ENCODE measurements around the gene TMEM63B. TPM values are rescaled to one million over a fixed set of nuclear protein-coding genes. Genes with fewer than 3 reads are reported as not detected.

Gene TMEM63B
- total RNA-seq, 1 experiment from 2014 or later: 12.7 TPM

DNA sequence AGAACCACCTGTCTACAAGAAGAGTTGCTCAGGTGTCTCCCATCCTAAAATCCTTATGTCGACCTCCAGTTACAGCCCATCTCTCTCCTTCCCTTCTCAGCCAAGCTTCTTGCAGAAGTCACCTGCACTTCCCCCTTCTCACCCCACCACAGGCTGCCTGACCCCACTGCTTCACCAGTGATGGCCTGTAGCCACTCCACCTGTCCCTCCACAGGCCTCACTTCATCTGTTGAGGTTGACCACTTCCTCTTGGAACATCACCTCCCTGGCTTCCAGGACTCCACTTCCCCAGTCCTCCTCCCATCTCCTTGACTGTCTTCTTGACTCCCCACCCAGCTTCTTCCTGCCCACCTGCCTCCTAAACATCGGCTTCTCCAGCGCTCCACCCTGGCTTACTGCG, 25.5 kb upstream of the TMEM63B start:
- no peak overlapping the region for H3K4me3 ChIP-seq

DNA sequence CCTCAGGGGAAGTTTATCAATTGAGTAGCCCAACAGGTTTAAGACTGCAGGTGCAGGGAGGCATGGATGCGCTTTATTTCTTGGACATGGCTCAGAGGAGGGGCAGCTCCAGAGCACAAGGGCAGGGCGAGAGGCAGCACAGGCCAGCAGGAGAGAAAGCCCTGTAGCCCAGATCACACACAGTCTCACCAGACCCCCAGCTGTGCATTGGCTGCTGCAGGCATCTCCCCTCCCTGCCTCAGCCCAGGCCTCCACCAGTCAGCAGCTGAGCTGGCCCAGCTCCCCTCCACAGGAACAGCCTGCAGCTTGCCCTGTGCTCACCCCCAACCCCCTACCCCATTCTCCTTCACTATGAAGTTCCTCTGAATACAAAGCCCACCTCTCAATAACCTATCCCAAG, 24.8 kb upstream of the TMEM63B start:
- peaks cover 45% of the 10 kb centered on the region for H3K36me3 ChIP-seq
- H3K9me3 ChIP-seq (replicated peaks): no peaks in the 10 kb centered on the region
- H3K27me3 ChIP-seq (replicated peaks): no peaks in the 10 kb centered on the region
- H3K4me3 ChIP-seq: no peak overlapping the region
- no peaks in the 10 kb centered on the region for H3K4me1 ChIP-seq (replicated peaks)
- H3K27ac ChIP-seq: no peak overlapping the region
- no peak for DNase-seq (ENCODE audit: low read depth in 1 of 2, low spot score in 2 of 2)

More for the DNA sequence above, 25.5 kb upstream of the TMEM63B start:
- Histone ChIP-seq H3K9me3 (replicated peaks) (no peaks in the 10 kb centered on the region), H3K4me1 (replicated peaks) (no peaks in the 10 kb centered on the region), H3K27me3 (replicated peaks) (no peaks in the 10 kb centered on the region), H3K27ac (no peak overlapping the region), H3K36me3 (peaks cover 38% of the 10 kb centered on the region)
- no peak for DNase-seq (ENCODE audit: low read depth in 1 of 2, low spot score in 2 of 2)

DNA sequence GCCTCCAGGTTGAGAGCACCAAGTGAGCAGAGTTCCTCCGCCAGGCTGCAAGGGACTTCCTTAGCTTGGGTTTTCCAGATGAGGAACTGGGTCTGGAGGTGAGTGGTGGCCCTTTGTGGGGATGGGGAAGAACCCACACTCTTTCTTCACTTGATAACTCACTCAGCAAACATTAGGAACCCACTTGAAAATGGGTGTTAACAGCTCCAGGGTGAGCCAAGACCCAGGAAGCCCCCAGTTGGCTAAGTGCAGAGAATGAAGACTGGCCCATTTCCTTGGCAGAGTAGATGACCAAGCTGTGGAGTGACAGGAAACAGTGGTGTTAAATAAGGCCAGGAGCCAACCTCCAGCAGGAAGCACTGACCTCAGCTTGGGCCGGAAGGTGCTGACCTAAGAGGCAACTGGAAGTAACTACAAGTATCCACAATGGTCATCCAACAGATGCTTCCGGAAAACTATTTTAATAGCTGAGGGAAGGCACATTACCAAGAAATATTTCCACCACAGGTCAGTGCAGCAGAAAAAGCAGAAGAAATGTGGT, 22.8 kb upstream of the TMEM63B start:
- no peaks in the 10 kb centered on the region for H3K9me3 ChIP-seq (replicated peaks)
- no peak for DNase-seq (ENCODE audit: low read depth in 1 of 2, low spot score in 2 of 2)

DNA sequence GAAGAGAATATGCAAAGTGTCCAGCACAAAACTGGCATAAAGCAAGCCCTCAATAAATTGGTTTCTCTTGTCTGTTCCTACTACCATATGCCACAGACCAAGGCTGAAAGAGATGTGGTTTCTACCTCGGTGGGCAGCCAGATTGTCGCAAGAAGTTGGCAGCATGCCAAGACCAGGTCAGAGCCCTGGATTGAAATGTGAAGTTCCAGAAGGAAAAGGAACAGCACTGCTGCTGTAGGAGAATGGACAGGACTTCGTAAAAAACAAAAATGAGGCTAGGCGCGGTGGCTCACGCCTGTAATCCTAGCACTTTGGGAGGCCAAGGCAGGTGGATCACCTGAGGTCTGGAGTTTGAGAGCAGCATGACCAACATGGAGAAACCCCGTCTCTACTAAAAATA, 22.2 kb upstream of the TMEM63B start:
- Histone ChIP-seq H3K36me3 (peaks cover 55% of the 10 kb centered on the region), H3K9me3 (replicated peaks) (no peaks in the 10 kb centered on the region), H3K4me3 (no peak overlapping the region), H3K27me3 (replicated peaks) (no peaks in the 10 kb centered on the region), H3K4me1 (replicated peaks) (no peaks in the 10 kb centered on the region), H3K27ac (no peak overlapping the region)
- no peak for DNase-seq (ENCODE audit: low read depth in 1 of 2, low spot score in 2 of 2)

More for the DNA sequence above, 22.8 kb upstream of the TMEM63B start:
- Histone ChIP-seq H3K27ac (no peak overlapping the region), H3K36me3 (peaks cover 54% of the 10 kb centered on the region), H3K4me3 (no peak overlapping the region), H3K4me1 (replicated peaks) (no peaks in the 10 kb centered on the region), H3K27me3 (replicated peaks) (no peaks in the 10 kb centered on the region)

DNA sequence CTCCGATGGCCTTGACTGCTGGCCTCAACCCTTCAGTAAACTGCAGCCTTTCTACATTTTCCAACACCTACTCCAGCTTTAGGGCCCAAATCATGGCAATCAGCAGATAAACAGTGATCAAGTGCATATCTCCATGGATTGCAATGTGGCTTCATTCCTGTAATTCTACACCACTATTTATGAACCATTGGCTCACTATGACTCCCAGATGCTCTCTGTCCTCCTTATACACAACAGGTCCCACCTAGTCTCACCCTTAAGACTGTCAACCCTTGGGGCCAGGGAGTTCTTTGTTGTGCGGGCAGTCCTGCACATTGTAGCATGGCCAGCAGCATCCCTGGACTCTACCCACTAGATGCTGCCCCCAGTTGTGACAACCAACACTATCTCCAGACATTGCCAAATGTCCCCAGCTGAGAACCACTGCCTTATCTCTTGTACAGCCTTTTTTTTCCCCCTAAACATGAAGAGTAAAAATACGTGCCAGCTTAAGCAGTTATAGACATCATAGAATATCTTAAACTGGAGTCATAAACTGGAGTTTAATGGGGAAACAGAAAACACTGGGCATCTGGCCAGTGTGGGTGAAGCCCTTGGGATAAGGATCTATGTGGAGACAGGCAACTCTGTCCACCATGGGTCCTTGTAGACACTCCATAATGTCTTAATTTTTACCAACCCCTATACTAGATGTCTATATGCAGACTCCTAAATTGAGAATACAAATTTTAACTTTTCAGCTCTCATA, 21.2 kb upstream of the TMEM63B start:
- DNase-seq (ENCODE audit: low read depth in 1 of 2, low spot score in 2 of 2): no peak
- no peak overlapping the region for H3K27ac ChIP-seq
- H3K9me3 ChIP-seq (replicated peaks): no peaks in the 10 kb centered on the region

DNA sequence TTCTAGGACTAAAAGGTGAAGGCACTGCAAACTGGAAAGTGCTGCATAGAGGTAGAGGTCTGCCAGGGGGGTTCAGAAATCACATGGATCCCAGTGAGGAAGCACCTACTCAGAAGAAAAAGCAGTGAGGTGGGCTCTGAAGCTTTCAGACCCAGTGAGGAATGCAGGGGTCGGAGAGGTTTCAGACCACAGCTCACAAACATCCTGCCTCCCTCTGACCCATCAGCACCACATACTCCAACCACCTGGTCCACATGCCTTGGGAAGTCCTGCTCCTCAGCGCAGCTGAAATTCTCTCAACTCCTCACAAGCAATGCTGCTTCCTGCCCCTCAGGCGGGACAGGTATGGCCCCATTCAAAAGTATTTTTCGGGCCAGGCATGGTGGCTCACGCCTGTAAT, 20.3 kb upstream of the TMEM63B start:
- Histone ChIP-seq H3K36me3 (peaks cover 67% of the 10 kb centered on the region), H3K4me3 (no peak overlapping the region), H3K27me3 (replicated peaks) (no peaks in the 10 kb centered on the region), H3K4me1 (replicated peaks) (no peaks in the 10 kb centered on the region), H3K9me3 (replicated peaks) (no peaks in the 10 kb centered on the region), H3K27ac (no peak overlapping the region)
- DNase-seq (ENCODE audit: low read depth in 1 of 2, low spot score in 2 of 2): no peak

More for the DNA sequence above, 21.2 kb upstream of the TMEM63B start:
- Histone ChIP-seq H3K36me3 (peaks cover 58% of the 10 kb centered on the region), H3K4me1 (replicated peaks) (no peaks in the 10 kb centered on the region), H3K27me3 (replicated peaks) (no peaks in the 10 kb centered on the region), H3K4me3 (no peak overlapping the region)

DNA sequence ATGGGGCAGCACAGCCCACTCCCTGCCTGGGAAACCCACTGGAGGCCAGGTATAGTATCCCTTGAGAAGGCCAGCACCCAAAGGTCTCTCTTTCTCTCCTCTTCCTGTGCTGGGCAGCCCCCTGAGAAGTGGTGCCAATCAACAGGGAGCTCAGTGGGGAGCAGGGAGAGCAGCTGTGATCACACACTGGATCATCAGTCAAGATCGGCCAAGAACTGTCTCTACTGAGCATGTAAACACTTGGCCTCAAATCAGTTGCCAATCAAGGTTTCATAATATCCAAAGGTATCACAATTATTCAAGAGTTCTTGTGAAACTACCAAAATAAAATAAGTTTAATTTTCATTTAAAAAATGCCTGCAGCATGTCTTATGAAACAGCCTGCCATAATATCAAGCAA, 18.9 kb upstream of the TMEM63B start:
- no peak for DNase-seq (ENCODE audit: low read depth in 1 of 2, low spot score in 2 of 2)
- no peak overlapping the region for H3K4me3 ChIP-seq
- H3K36me3 ChIP-seq: peaks cover 79% of the 10 kb centered on the region
- no peaks in the 10 kb centered on the region for H3K27me3 ChIP-seq (replicated peaks)
- H3K27ac ChIP-seq: no peak overlapping the region
- H3K9me3 ChIP-seq (replicated peaks): no peaks in the 10 kb centered on the region
- H3K4me1 ChIP-seq (replicated peaks): no peaks in the 10 kb centered on the region

DNA sequence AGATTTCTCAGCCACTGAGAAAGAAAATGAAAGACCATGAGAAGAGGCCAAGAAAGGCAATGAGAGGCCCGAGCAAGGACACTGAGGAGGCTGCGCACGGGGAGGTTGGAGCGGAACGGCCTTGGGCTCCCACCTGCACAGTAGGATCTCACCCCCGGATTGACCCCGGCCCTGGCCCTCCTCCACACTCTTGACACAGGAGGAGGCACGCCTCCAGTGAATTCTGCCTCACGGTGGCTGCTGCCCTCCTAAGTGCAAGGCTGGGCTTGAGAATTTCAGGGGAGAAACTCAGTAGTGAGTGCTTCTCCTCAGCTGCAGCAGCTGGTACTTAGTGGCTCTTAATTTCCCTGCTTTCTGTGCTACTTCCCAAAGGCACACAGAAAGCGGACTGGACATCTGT, 18.1 kb upstream of the TMEM63B start:
- no peak for DNase-seq (ENCODE audit: low read depth in 1 of 2, low spot score in 2 of 2)
- Histone ChIP-seq H3K36me3 (peaks cover 79% of the 10 kb centered on the region), H3K27ac (no peak overlapping the region), H3K9me3 (replicated peaks) (no peaks in the 10 kb centered on the region), H3K27me3 (replicated peaks) (no peaks in the 10 kb centered on the region), H3K4me3 (no peak overlapping the region), H3K4me1 (replicated peaks) (no peaks in the 10 kb centered on the region)

DNA sequence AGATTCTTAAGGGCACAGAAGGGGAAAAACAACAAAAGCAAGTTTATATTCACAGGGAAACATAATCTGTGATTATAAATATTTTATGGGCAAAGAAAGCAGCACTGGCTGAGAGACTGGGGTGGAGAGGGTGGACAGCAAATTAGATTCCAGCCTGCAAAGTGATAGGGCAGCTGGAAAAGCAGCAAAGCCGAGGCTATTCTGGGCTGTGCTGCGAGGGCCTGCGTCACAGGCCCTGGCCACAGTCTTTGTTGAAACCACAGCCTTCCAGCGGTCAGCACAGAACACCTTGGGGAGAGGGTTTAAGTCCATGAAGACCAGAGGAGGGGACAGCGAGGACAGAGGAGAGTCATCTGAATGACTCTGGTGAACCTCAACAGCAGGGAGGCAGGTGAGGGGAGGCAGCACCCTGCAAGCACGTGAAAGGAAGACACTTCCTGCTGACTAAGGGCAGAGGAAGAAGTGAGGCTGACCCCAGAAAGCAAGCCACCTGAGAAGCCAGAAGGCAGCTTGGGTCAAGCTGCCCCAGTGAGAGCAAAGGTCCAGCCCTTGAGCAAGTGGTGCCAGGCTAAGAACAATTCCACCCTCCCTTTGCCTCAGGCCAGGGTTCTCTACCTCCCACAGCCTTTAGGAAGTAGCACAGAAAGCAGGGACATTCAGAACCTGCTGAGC, 17.2 kb upstream of the TMEM63B start:
- no peak overlapping the region for H3K4me3 ChIP-seq
- H3K9me3 ChIP-seq (replicated peaks): no peaks in the 10 kb centered on the region
- no peak overlapping the region for H3K27ac ChIP-seq
- H3K36me3 ChIP-seq: peaks cover 80% of the 10 kb centered on the region
- no peaks in the 10 kb centered on the region for H3K4me1 ChIP-seq (replicated peaks)
- no peaks in the 10 kb centered on the region for H3K27me3 ChIP-seq (replicated peaks)
- DNase-seq (ENCODE audit: low read depth in 1 of 2, low spot score in 2 of 2): no peak

DNA sequence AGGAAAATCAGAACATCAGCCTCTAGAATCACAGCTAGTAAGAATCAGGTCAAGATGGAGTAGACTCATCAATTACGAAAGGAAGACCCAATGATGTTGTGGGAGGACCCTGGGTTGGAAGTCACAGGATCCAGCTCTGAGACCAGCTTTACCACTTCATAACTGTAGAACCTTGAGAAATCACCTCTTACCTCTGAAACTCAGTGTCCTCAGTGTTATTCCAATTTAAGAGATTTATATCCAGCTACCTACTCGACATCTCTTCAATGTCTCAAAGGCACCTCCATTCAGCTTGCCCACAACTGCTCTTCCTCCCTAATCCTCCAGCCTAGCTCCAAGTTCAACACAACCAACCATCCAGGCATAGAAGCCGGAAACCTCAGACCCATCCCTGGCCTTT, 16.4 kb upstream of the TMEM63B start:
- no peaks in the 10 kb centered on the region for H3K27me3 ChIP-seq (replicated peaks)
- no peak for DNase-seq (ENCODE audit: low read depth in 1 of 2, low spot score in 2 of 2)
- peaks cover 84% of the 10 kb centered on the region for H3K36me3 ChIP-seq

DNA sequence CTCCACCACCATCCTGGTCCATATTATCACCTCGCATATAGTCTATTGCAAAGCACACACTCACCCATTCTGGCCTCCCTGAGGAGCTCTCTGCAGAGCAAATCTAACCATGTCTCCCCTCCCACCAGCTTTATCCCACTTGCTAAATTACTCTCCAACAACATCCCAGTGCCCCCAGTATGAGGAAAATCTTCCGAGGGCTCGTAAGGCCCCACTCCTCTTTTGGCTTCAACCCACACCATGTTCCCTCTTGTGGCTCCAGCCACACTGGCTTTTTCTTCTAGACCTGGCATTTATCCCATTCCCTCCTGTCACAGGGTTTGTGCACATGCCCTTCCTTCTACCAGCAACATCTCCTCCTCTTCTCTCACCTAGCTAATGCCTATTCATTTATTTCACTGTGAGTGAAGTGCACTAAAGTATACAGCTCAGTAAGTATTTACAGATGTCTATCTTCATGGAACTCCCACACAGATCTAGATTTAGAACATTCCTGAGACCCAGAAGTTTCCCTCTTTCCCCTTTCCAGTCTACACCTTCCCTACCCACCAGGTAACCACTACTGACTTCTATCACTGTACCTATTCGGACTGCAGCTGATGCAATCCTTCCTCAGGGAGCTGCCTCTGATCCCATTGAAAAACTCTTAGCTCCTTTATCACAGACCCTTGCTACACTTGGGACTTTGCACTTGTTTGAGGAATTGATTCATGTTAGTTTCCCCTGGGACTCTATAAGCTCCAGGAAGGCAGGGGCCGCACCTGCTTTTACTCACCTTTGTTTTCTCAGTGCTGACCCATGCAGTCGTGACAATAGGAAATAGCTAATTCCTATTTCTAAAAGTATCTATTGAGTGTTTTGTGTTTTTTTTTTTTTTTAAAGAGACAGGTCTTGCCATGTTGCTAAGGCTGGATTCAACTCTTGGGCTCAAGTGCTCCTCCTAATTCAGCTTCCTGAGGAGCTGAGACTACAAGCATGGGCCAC, 15.6 kb upstream of the TMEM63B start:
- H3K36me3 ChIP-seq: peaks cover 76% of the 10 kb centered on the region
- H3K27ac ChIP-seq: no peak overlapping the region
- DNase-seq (ENCODE audit: low read depth in 1 of 2, low spot score in 2 of 2): no peak
- H3K9me3 ChIP-seq (replicated peaks): no peaks in the 10 kb centered on the region
- peaks cover 14% of the 10 kb centered on the region for H3K4me1 ChIP-seq (replicated peaks)
- no peak overlapping the region for H3K4me3 ChIP-seq
- no peaks in the 10 kb centered on the region for H3K27me3 ChIP-seq (replicated peaks)

More for the DNA sequence above, 16.4 kb upstream of the TMEM63B start:
- H3K9me3 ChIP-seq (replicated peaks): no peaks in the 10 kb centered on the region
- H3K4me1 ChIP-seq (replicated peaks): peaks cover 6% of the 10 kb centered on the region
- H3K27ac ChIP-seq: no peak overlapping the region
- no peak overlapping the region for H3K4me3 ChIP-seq

DNA sequence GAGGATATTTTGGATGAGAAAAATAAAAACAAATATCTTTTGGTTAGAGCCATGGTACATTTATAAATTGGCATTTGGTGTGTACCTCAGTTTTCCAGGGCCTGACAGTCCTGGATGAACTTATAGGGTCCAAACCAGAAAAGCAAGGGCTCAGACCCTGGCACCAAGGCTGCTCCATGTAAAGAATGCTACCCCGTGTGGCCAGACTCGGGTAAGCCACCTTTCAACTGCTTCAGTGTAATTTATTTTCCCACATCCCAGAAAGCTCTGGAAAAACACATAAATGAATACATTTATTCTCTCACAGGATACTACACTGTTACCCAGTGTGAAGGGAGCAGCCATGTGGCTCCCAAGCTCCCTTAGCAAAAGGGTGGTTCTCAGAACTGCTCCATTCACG, 13.9 kb upstream of the TMEM63B start:
- H3K27me3 ChIP-seq (replicated peaks): no peaks in the 10 kb centered on the region
- H3K4me3 ChIP-seq: no peak overlapping the region
- no peak for DNase-seq (ENCODE audit: low read depth in 1 of 2, low spot score in 2 of 2)
- H3K27ac ChIP-seq: no peak overlapping the region
- H3K4me1 ChIP-seq (replicated peaks): peaks cover 26% of the 10 kb centered on the region
- H3K36me3 ChIP-seq: peaks cover 71% of the 10 kb centered on the region
- no peaks in the 10 kb centered on the region for H3K9me3 ChIP-seq (replicated peaks)

DNA sequence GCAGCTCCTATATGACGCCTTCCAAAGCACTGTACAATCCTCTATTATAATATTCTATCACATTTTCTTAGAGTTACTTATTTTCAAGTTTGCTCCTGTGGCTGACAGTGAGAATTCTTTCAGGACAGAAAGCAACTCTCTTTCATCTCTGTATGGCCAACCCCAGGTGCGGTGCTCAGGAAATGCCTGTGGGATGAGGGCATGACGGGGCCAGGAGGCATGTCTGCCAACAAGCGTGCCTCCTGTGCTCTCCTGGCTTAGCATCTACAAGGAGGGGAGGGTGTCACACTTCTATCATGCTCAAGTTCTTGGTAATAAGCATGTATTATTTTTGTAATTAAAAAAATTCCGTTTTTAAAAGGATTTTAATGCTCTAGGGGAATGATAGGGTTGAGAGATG, 11.5 kb upstream of the TMEM63B start:
- Histone ChIP-seq H3K27ac (no peak overlapping the region), H3K9me3 (replicated peaks) (no peaks in the 10 kb centered on the region), H3K4me3 (no peak overlapping the region), H3K27me3 (replicated peaks) (no peaks in the 10 kb centered on the region), H3K4me1 (replicated peaks) (peaks cover 26% of the 10 kb centered on the region), H3K36me3 (peaks cover 59% of the 10 kb centered on the region)
- no peak for DNase-seq (ENCODE audit: low read depth in 1 of 2, low spot score in 2 of 2)
